MM.1S (cell line): Measurements from ENCODE around the gene CMTM5.

Source experiments
- DNase-seq: peaks from one replicate; pipeline ENCODE4 v3.0.0-alpha.2; 2015
- H2AFZ ChIP-seq: fragments of 300-600 bp; sonication (generic); 2 replicates; pipeline ENCODE4 v1.6.0; 2016; ENCODE audit warnings: antibody characterized with exemption, low read length
- H3F3A ChIP-seq: fragments of 300-600 bp; sonication (generic); 2 replicates; pipeline ENCODE4 v1.6.1; 2016; ENCODE audit warnings: mild to moderate bottlenecking, antibody characterized with exemption, low read length, moderate library complexity, mixed read lengths; ENCODE audit not compliant: insufficient read depth
- H3K27ac ChIP-seq: fragments of 300-600 bp; sonication (generic); 2 replicates; pipeline ENCODE4 v1.5.1; 2016; ENCODE audit warnings: mild to moderate bottlenecking, low read length
- H3K27me3 ChIP-seq: fragments of 300-600 bp; sonication (generic); replicated peaks from 2 replicates; pipeline ENCODE4 v1.6.0; 2016; ENCODE audit warnings: low read length; ENCODE audit not compliant: insufficient read depth
- H3K36me3 ChIP-seq: fragments of 300-600 bp; sonication (generic); replicated peaks from 2 replicates; pipeline ENCODE4 v1.6.1; 2016; ENCODE audit warnings: mild to moderate bottlenecking, low read length, mixed read lengths; ENCODE audit not compliant: insufficient read depth
- H3K4me1 ChIP-seq: fragments of 300-600 bp; sonication (generic); 2 replicates; pipeline ENCODE4 v1.6.1; 2016; ENCODE audit warnings: low read length, mixed read lengths
- H3K4me2 ChIP-seq: fragments of 300-600 bp; sonication (generic); 2 replicates; pipeline ENCODE4 v1.6.0; 2016; ENCODE audit warnings: low read depth, low read length
- H3K4me3 ChIP-seq: fragments of 300-600 bp; sonication (generic); 2 replicates; pipeline ENCODE4 v1.5.1; 2016; ENCODE audit warnings: low read length, mixed read lengths
- H3K79me2 ChIP-seq: fragments of 300-600 bp; sonication (generic); 2 replicates; pipeline ENCODE4 v1.6.1; 2016; ENCODE audit warnings: mixed run types, low read length, mixed read lengths
- H3K9ac ChIP-seq: fragments of 300-600 bp; sonication (generic); 2 replicates; pipeline ENCODE4 v1.6.1; 2016; ENCODE audit warnings: low read length, mixed read lengths
- H3K9me2 ChIP-seq: fragments of 300-600 bp; sonication (generic); replicated peaks from 2 replicates; pipeline ENCODE4 v1.6.1; 2016; ENCODE audit warnings: mild to moderate bottlenecking, low read length, mixed read lengths; ENCODE audit not compliant: insufficient read depth
- H3K9me3 ChIP-seq: fragments of 300-600 bp; sonication (generic); replicated peaks from 2 replicates; pipeline ENCODE4 v1.6.1; 2016; ENCODE audit warnings: mild to moderate bottlenecking, low read length, mixed read lengths; ENCODE audit not compliant: insufficient read depth
- H4K20me1 ChIP-seq: fragments of 300-600 bp; sonication (generic); 2 replicates; pipeline ENCODE4 v1.6.1; 2016; ENCODE audit warnings: mild to moderate bottlenecking, low read length, moderate library complexity, mixed read lengths; ENCODE audit not compliant: insufficient read depth
- EZH2 ChIP-seq: fragments of 300-600 bp; sonication (generic); optimal IDR thresholded peaks from 2 replicates; pipeline ENCODE3; 2017; ENCODE audit warnings: low read depth, mild to moderate bottlenecking, antibody characterized with exemption, low read length, mixed read lengths
- EZH2phosphoT487 ChIP-seq: fragments of 300-600 bp; sonication (generic); IDR thresholded peaks from 2 replicates; pipeline ENCODE4 v1.6.1; 2018; ENCODE audit warnings: antibody characterized with exemption, low read length
- TF ChIP-seq, protein P1 (sequence below): fragments of 300-600 bp; sonication (generic); IDR thresholded peaks from 2 replicates; pipeline ENCODE4 v1.5.1; 2016; ENCODE audit warnings: antibody characterized with exemption, low read length, mixed read lengths

The CMTM5 gene

DNA sequence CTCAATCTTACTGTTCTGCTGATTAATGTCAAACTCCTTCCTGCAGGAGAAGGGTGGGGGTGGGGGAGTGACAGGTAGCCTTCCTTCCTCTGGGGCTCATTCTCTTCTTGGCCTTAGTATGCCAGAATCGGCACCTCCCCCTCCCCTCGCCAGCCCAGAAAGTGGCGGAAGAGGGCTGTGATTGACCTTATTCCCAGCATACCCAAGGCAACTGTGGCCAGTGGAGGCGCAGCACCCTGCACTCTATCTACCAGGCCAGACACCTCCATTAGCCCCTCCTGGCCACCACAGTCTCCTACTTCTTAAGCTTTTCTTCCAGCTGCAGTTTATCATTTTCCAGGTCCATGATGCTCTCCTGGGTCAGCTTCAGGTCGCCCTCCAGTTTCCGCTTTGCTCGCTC is 15.8 kb downstream of the CMTM5 start:
- H2AFZ ChIP-seq = no peak overlapping the region
- DNase-seq = no peak
- no peak overlapping the region for H3K9ac ChIP-seq
- no peaks in the 10 kb centered on the region for H3K9me2 ChIP-seq
- no peaks in the 10 kb centered on the region for H4K20me1 ChIP-seq
- H3K27me3 ChIP-seq = peaks cover 23% of the 10 kb centered on the region
- no peaks in the 10 kb centered on the region for H3K9me3 ChIP-seq
- H3F3A ChIP-seq = no peaks in the 10 kb centered on the region
- H3K4me1 ChIP-seq = no peaks in the 10 kb centered on the region
- TF ChIP-seq, protein P1, sequence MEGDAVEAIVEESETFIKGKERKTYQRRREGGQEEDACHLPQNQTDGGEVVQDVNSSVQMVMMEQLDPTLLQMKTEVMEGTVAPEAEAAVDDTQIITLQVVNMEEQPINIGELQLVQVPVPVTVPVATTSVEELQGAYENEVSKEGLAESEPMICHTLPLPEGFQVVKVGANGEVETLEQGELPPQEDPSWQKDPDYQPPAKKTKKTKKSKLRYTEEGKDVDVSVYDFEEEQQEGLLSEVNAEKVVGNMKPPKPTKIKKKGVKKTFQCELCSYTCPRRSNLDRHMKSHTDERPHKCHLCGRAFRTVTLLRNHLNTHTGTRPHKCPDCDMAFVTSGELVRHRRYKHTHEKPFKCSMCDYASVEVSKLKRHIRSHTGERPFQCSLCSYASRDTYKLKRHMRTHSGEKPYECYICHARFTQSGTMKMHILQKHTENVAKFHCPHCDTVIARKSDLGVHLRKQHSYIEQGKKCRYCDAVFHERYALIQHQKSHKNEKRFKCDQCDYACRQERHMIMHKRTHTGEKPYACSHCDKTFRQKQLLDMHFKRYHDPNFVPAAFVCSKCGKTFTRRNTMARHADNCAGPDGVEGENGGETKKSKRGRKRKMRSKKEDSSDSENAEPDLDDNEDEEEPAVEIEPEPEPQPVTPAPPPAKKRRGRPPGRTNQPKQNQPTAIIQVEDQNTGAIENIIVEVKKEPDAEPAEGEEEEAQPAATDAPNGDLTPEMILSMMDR = no peak
- TF ChIP-seq EZH2phosphoT487 = no peak
- TF ChIP-seq EZH2 = no peak
- no peak overlapping the region for H3K4me3 ChIP-seq
- H3K4me2 ChIP-seq = no peak overlapping the region
- H3K27ac ChIP-seq = no peak overlapping the region
- H3K79me2 ChIP-seq = no peaks in the 10 kb centered on the region
- H3K36me3 ChIP-seq = no peaks in the 10 kb centered on the region

DNA sequence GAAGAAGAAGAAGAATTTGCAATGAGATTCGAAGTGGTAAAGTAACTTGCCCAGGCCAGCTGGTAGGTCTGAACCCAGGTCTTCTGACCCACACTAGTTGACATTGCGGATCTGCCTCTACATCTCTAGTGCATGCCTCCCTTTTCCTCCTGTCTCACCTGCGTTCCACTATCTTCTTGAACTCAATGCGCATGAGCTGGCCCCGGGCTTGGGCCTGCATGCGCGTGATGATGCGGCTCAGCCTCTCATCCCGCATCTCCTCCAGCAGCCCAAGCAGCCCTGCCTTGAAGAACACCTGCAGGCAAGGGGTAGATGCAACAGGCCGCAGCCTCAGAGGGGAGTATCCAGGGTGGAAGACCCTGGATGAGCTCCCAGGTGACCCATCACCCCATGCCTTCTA is 19.3 kb downstream of the CMTM5 start:
- H4K20me1 ChIP-seq = no peaks in the 10 kb centered on the region
- no peaks in the 10 kb centered on the region for H3F3A ChIP-seq
- H3K4me3 ChIP-seq = no peak overlapping the region
- H3K27me3 ChIP-seq = peaks cover 12% of the 10 kb centered on the region
- no peaks in the 10 kb centered on the region for H3K9me3 ChIP-seq
- H3K4me1 ChIP-seq = no peaks in the 10 kb centered on the region
- H3K9ac ChIP-seq = no peak overlapping the region
- no peaks in the 10 kb centered on the region for H3K9me2 ChIP-seq
- no peak for DNase-seq
- no peaks in the 10 kb centered on the region for H3K36me3 ChIP-seq
- H2AFZ ChIP-seq = no peak overlapping the region
- TF ChIP-seq EZH2phosphoT487 (no peak), EZH2 (no peak)
- TF ChIP-seq, protein P1 = no peak
- H3K79me2 ChIP-seq = no peaks in the 10 kb centered on the region
- no peak overlapping the region for H3K27ac ChIP-seq
- H3K4me2 ChIP-seq = no peak overlapping the region

DNA sequence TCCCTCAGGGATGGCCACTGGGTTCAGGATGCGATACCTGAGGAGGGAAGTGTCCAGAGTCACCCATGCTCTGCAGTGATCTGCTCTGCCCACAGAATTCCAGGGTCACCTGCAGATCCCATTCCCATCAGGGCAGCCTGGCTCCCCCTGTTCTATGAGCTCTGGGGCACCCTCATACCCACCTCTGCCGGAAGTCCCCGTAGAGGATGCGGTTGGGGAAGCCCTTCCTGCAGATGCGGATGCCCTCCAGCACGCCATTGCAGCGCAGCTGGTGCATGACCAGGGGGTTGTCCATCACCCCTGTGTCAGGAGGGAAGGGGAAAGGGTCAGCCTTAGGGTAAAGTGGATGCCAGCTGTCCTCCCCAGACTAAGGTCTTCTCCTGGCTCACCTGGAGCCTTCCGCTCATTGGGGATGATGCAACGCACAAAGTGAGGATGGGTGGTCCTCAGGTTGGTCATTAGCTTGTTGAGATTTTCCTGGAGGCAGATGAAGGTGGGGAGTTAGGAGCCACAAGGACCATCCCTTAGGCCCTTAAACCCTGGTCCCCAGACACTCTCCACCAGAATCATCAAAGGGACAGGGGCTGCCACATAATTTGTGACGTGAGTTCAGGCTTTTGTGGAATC is 20.0 kb downstream of the CMTM5 start:
- TF ChIP-seq EZH2 (no peak), EZH2phosphoT487 (no peak)
- TF ChIP-seq, protein P1 = no peak
- no peak overlapping the region for H3K9ac ChIP-seq
- H3K4me2 ChIP-seq = no peak overlapping the region
- no peak overlapping the region for H2AFZ ChIP-seq
- H3F3A ChIP-seq = no peaks in the 10 kb centered on the region
- H3K27me3 ChIP-seq = peaks cover 4% of the 10 kb centered on the region
- H3K4me1 ChIP-seq = no peaks in the 10 kb centered on the region
- H3K4me3 ChIP-seq = no peak overlapping the region
- no peaks in the 10 kb centered on the region for H4K20me1 ChIP-seq
- H3K27ac ChIP-seq = no peak overlapping the region
- H3K9me3 ChIP-seq = no peaks in the 10 kb centered on the region
- H3K9me2 ChIP-seq = no peaks in the 10 kb centered on the region
- H3K36me3 ChIP-seq = no peaks in the 10 kb centered on the region
- no peaks in the 10 kb centered on the region for H3K79me2 ChIP-seq
- no peak for DNase-seq
